AG04449 (cell line): ENCODE data around the gene CDY2B.
"Not testable (repeated sequence)": the region's sequence is repeated elsewhere in the genome, so short reads cannot be mapped to it uniquely, and the experiment has no call there.

ENCODE experiments used
- CTCF ChIA-PET: fragments of 350-600 bp; formaldehyde crosslinking; extraction: SDS; loops from one replicate; lab custom pipeline; 2021; ENCODE audit warnings: antibody characterized with exemption; lab: Yijun Ruan, JAX
- POLR2A ChIA-PET: fragments of 400-600, 350-600 bp; formaldehyde crosslinking; extraction: SDS; loops from one replicate; lab custom pipeline; 2020; ENCODE audit warnings: antibody characterized with exemption, inconsistent platforms; lab: Yijun Ruan, JAX
- DNase-seq: peaks from one replicate; pipeline ENCODE4 v3.0.0-alpha.2; 2010; ENCODE audit warnings: low read depth, low spot score
- H3K4me3 ChIP-seq: 2 replicates; pipeline ENCODE4 v1.5.1; 2011; ENCODE audit warnings: low read depth, mild to moderate bottlenecking, control low read depth, low read length

The CDY2B gene, protein sequence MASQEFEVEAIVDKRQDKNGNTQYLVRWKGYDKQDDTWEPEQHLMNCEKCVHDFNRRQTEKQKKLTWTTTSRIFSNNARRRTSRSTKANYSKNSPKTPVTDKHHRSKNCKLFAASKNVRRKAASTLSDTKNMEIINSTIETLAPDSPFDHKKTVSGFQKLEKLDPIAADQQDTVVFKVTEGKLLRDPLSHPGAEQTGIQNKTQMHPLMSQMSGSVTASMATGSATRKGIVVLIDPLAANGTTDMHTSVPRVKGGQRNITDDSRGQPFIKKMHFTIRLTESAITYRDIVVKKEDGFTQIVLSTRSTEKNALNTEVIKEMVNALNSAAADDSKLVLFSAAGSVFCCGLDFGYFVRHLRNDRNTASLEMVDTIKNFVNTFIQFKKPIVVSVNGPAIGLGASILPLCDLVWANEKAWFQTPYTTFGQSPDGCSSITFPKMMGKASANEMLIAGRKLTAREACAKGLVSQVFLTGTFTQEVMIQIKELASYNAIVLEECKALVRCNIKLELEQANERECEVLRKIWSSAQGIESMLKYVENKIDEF

GRCh38 chrY:17880120-17880519 lies at the start of gene CDY2B:
TSS of gene CDY2B (minus strand) at chrY:17880220. CDS start at chrY:17879892, 328 bp downstream.
- POLR2A ChIA-PET, CTCF ChIA-PET, H3K4me3 ChIP-seq, DNase-seq: not testable (repeated sequence)

DNA sequence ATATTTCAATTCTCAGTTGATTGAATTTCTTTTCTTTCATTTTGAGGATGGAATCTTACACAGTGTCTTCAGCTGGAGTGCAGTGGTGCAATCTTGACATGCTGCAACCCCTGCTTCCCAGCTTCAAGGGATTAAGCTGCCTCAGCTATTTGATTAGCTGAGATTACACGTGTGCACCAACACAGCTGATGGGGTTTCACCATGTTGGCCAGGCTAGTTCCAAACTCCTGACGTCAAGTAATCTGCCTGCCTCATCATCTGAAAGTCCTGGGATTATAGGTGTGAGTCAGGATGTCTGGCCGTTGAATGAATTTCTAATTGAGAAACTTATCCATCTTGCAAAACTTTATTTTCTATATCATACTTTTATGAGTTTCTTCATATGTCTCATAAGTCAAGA lies 28.0 kb upstream of the CDY2B start:
- DNase-seq, CTCF ChIA-PET, POLR2A ChIA-PET, H3K4me3 ChIP-seq: not testable (repeated sequence)

- not testable (repeated sequence) for DNase-seq
These were observed 27.3 kb upstream of the CDY2B start for GRCh38 chrY:17907351-17907750.

GRCh38 chrY:17881697-17882096 lies 1.7 kb upstream of the CDY2B start:
- DNase-seq, POLR2A ChIA-PET, H3K4me3 ChIP-seq, CTCF ChIA-PET: not testable (repeated sequence)

More at GRCh38 chrY:17907351-17907750, 27.3 kb upstream of the CDY2B start:
- POLR2A ChIA-PET, H3K4me3 ChIP-seq, CTCF ChIA-PET: not testable (repeated sequence)

GRCh38 chrY:17876767-17877166 lies 3.3 kb downstream of the CDY2B start:
- CTCF ChIA-PET, DNase-seq, POLR2A ChIA-PET: not testable (repeated sequence)

DNA sequence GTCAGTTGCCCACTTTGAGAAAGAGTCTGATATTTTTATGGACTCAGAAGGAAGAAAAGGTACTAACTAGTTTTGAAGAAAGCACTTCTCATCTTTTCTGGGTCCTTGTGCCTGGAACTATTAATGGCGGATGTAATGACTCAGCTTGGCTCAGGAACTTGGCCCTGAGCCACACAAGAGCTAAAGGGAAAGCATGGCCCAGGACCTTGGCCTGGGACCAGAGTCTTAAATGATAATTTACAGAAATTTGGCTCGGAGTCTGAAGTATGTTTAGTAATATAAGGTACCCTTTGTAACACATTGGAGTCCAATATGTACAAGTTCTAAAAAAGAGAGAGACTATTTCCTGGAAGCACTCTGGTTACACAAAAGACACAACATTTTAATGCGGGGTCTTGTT lies 4.6 kb downstream of the CDY2B start:
- DNase-seq, POLR2A ChIA-PET, CTCF ChIA-PET, H3K4me3 ChIP-seq: not testable (repeated sequence)

More at GRCh38 chrY:17876767-17877166, 3.3 kb downstream of the CDY2B start:
- not testable (repeated sequence) for H3K4me3 ChIP-seq

DNA sequence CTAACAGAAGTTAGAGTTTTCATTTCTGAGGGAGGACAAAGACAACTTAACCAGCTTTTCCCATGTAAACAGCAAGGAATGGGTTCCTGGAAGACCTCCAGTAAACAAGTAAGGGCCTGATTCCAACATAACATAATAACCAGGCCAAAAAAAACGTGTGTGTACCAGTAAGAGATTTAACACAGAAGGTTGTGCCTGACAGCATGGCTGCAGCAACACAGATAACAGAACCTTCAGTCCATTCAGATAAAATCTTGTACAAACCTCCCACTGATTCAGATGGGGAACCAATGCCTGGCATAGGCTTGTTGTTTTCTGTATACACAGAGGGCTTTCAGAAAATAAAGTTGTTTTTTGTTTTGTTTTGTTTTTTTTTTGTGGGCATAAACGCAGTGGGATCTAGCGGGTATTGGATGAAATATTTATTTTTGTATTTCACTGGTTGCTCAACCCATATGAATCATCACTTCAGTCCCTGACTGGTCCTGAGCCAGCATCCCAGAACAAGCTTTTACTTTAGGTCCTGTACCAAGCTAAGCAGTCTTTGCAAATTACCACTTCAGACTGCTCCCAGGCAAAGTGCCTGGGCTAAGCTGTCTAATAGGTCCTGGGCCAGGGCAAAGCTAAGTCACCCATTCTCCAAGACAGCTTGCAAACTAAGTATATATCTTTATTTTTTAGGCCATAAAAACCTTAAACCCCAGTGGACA lies 8.7 kb downstream of the CDY2B start:
- DNase-seq, CTCF ChIA-PET, H3K4me3 ChIP-seq, POLR2A ChIA-PET: not testable (repeated sequence)

GRCh38 chrY:17870737-17871136 lies 9.3 kb downstream of the CDY2B start:
- CTCF ChIA-PET, H3K4me3 ChIP-seq, POLR2A ChIA-PET, DNase-seq: not testable (repeated sequence)

DNA sequence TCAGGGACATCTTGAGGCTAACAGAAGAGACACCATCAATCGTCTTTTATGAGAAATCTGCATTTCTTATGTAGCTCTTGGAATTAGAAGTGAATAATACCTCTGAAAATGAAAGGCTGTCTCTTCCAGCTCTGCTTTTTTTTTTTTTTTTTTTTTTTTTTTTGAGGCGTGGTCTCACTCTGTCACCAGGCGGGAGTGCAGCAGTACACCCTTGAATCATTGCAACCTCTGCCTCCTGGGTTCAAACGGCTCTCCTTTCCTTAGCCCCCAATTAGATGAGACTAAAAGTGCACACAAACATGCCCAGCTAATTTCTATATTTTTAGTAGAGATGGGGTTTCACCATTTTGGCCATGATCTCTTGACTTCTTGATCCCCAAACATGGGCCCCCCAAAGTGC lies 12.2 kb downstream of the CDY2B start:
- DNase-seq, H3K4me3 ChIP-seq, POLR2A ChIA-PET, CTCF ChIA-PET: not testable (repeated sequence)

- H3K4me3 ChIP-seq, CTCF ChIA-PET, POLR2A ChIA-PET, DNase-seq: not testable (repeated sequence)
These were observed 19.4 kb downstream of the CDY2B start for GRCh38 chrY:17860634-17861033.

DNA sequence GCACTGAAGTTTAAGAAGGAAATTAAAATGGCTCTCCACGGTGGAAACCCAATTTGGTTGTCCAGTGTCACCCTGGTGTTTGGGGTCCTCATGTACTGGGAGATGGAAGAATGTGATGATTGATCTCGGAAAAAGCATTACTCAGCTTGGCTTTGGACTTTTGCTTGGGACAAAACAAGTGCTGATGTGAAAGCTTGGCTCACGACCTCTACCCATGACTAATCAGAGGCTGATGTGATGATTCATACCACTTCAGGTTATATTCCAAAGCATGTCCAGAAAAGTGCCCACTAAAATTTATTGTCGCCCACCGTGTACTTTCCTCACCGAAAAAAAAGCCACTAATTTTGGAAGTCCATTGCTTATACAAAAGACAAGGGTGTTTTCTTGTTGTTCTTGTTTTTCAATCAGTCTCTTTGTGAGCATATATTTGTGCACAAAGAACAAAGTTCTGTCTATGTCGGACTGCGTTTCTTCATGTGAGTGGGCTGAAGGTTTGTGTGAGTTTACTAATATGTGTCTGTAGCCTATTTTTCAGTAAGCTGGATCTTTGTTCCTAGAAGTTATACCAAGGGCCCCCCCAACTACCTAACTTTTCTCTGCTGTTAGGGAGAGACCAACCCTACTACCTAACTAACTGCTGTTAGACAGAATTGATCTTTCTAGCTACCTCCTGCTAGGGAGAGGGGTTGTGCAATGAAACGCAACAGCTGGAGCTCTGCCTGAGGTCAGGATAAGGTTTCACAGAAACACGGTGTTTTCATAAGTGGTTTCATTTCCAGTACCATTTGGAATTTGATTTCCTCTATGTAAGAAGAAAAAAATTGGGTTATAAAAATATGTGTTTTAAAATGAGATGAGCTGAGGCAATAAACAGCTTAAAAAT lies 22.8 kb downstream of the CDY2B start:
- CTCF ChIA-PET, DNase-seq, H3K4me3 ChIP-seq, POLR2A ChIA-PET: not testable (repeated sequence)

GRCh38 chrY:17856508-17856907 lies 23.5 kb downstream of the CDY2B start:
- POLR2A ChIA-PET, H3K4me3 ChIP-seq, DNase-seq, CTCF ChIA-PET: not testable (repeated sequence)

GRCh38 chrY:17849131-17849530 lies 30.9 kb downstream of the CDY2B start:
- DNase-seq, H3K4me3 ChIP-seq, CTCF ChIA-PET, POLR2A ChIA-PET: not testable (repeated sequence)

DNA sequence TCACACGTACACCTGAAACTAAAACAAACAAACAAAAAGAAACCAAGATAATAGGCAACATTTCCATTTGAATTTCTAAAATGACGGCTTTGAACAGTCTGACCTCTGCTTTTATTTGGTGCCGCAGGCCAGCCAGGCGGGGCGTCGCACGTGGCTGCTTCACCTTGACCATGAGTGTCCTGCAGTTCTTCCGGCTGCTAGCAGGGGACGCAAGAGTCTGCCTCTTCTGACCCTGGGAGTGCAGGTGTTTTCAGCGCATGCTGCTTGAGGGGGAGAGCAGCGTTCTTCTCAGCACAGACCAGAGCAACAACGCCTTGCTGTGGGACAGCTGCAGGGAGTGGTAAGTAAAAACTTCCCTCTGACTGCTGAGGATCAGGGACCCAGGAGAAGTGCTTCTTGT lies 47.9 kb downstream of the CDY2B start:
- CTCF ChIA-PET, DNase-seq, H3K4me3 ChIP-seq, POLR2A ChIA-PET: not testable (repeated sequence)
